Smooth muscle cell (in vitro differentiated cells): ENCODE data around the gene ZNF415. TPM values are rescaled to one million over a fixed set of nuclear protein-coding genes. Genes with fewer than 3 reads are reported as not detected.

ENCODE experiments used
- DNase-seq: peaks from one replicate; lab custom pipeline; 2025; ENCODE audit not compliant: unreplicated experiment; lab: John Stamatoyannopoulos, UW
- H2AFZ ChIP-seq: fragments of 200-600 bp; sonication (generic); 2 replicates; pipeline ENCODE4 v1.6.0; 2016; ENCODE audit warnings: antibody characterized with exemption, low read depth, mild to moderate bottlenecking
- H3F3A ChIP-seq: fragments of 200-600 bp; sonication (generic); 2 replicates; pipeline ENCODE4 v1.6.0; 2017; ENCODE audit warnings: antibody characterized with exemption, low read depth
- H3K27ac ChIP-seq: fragments of 200-600 bp; sonication (generic); 2 replicates; pipeline ENCODE4 v1.5.1; 2016; ENCODE audit warnings: low read depth, mild to moderate bottlenecking
- H3K27me3 ChIP-seq: fragments of 200-600 bp; sonication (generic); 2 replicates; pipeline ENCODE4 v1.6.1; 2016; ENCODE audit warnings: low read depth, mild to moderate bottlenecking
- H3K36me3 ChIP-seq: fragments of 200-600 bp; sonication (generic); 2 replicates; pipeline ENCODE4 v1.5.1; 2016; ENCODE audit warnings: low read depth
- H3K4me1 ChIP-seq: fragments of 200-600 bp; sonication (generic); 2 replicates; pipeline ENCODE4 v1.5.1; 2016; ENCODE audit warnings: low read depth
- H3K4me2 ChIP-seq: fragments of 200-600 bp; sonication (generic); 2 replicates; pipeline ENCODE4 v1.6.0; 2016; ENCODE audit warnings: mild to moderate bottlenecking
- H3K4me3 ChIP-seq: fragments of 200-600 bp; sonication (generic); 2 replicates; pipeline ENCODE4 v1.5.1; 2016; ENCODE audit warnings: mild to moderate bottlenecking
- H3K79me2 ChIP-seq: fragments of 200-600 bp; sonication (generic); 2 replicates; pipeline ENCODE4 v1.6.0; 2016; ENCODE audit warnings: low read depth, mild to moderate bottlenecking
- H3K9ac ChIP-seq: fragments of 200-600 bp; sonication (generic); 2 replicates; pipeline ENCODE4 v1.6.0; 2016; ENCODE audit warnings: low read depth
- H3K9me3 ChIP-seq: fragments of 200-600 bp; sonication (generic); replicated peaks from 2 replicates; pipeline ENCODE4 v1.5.1; 2016; ENCODE audit warnings: low read depth
- H4K20me1 ChIP-seq: fragments of 200-600 bp; sonication (generic); 2 replicates; pipeline ENCODE4 v1.6.0; 2016; ENCODE audit warnings: low read depth
- WGBS: methylation state at CpG from one replicate; pipeline ENCODE4 v1.1.7; 2016; ENCODE audit warnings: low lambda C conversion rate; 5-methylcytosine and 5-hydroxymethylcytosine counted together
- polyA plus RNA-seq: library from polyadenylated mRNA; unstranded; fragments of >200 nt; fragmentation: Nextera tagmentation; extraction: Ambion mirVana; gene quantifications from 2 replicates; pipeline ENCODE4 v1.2.1, GENCODE V29; 2016
- total RNA-seq: library from RNA; depleted of rRNA; stranded (reverse); fragments of >200 nt; gene quantifications from 2 replicates; pipeline ENCODE4 v1.2.3, GENCODE V29; 2014
- TF ChIP-seq, protein P1 (sequence below): fragments of 200-600 bp; sonication (generic); IDR thresholded peaks from 2 replicates; pipeline ENCODE4 v1.5.1; 2017; ENCODE audit warnings: borderline replicate concordance, mild to moderate bottlenecking, antibody characterized with exemption; ENCODE audit not compliant: insufficient read depth, poor library complexity, severe bottlenecking

Gene ZNF415
- total and polyA plus RNA-seq, 2 experiments from 2014 or later: 12.4 to 48.7 TPM

DNA sequence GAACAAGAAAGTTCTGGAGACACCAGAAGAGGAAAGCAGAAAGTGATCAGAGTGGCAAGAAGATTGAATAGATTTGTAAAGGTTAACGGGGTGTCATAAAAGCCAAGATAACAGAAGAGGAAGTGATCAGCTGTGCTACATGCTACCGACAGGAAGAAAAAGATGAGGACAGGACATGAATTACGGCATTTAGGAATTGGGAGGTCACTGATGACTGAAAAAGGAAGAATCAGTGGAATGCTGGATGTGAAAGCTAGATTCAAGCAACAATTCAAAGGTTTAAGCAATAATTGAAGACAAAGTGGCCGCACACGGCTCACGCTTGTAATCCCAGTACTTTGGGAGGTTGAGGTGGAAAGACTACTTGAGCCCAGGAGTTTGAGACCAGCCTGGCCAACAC, 44.6 kb downstream of the ZNF415 start:
- Histone ChIP-seq H3K4me2 (no peak overlapping the region), H4K20me1 (peaks cover 32% of the 10 kb centered on the region), H3K4me3 (no peak overlapping the region), H3K9me3 (no peaks in the 10 kb centered on the region), H3K9ac (no peak overlapping the region), H3K27ac (no peak overlapping the region), H3K4me1 (no peaks in the 10 kb centered on the region), H3K27me3 (no peaks in the 10 kb centered on the region), H2AFZ (no peak overlapping the region), H3K36me3 (peaks cover 19% of the 10 kb centered on the region), H3K79me2 (peaks cover 17% of the 10 kb centered on the region), H3F3A (no peaks in the 10 kb centered on the region)
- no peak for DNase-seq
- 88% methylated on average over 6 of the region's 6 CpGs for WGBS
- TF ChIP-seq, protein P1, sequence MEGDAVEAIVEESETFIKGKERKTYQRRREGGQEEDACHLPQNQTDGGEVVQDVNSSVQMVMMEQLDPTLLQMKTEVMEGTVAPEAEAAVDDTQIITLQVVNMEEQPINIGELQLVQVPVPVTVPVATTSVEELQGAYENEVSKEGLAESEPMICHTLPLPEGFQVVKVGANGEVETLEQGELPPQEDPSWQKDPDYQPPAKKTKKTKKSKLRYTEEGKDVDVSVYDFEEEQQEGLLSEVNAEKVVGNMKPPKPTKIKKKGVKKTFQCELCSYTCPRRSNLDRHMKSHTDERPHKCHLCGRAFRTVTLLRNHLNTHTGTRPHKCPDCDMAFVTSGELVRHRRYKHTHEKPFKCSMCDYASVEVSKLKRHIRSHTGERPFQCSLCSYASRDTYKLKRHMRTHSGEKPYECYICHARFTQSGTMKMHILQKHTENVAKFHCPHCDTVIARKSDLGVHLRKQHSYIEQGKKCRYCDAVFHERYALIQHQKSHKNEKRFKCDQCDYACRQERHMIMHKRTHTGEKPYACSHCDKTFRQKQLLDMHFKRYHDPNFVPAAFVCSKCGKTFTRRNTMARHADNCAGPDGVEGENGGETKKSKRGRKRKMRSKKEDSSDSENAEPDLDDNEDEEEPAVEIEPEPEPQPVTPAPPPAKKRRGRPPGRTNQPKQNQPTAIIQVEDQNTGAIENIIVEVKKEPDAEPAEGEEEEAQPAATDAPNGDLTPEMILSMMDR: no peak

GRCh38 chr19:53086949-53087348, 45.8 kb downstream of the ZNF415 start:
- no peaks in the 10 kb centered on the region for H3K27me3 ChIP-seq
- H2AFZ ChIP-seq: no peak overlapping the region
- no peaks in the 10 kb centered on the region for H3K4me1 ChIP-seq
- peaks cover 30% of the 10 kb centered on the region for H3K36me3 ChIP-seq
- H3K4me3 ChIP-seq: no peak overlapping the region
- H4K20me1 ChIP-seq: peaks cover 21% of the 10 kb centered on the region
- no peaks in the 10 kb centered on the region for H3F3A ChIP-seq
- WGBS: 89% methylated on average over 5 of the region's 5 CpGs
- H3K4me2 ChIP-seq: no peak overlapping the region
- peaks cover 13% of the 10 kb centered on the region for H3K79me2 ChIP-seq
- H3K9ac ChIP-seq: no peak overlapping the region
- no peak overlapping the region for H3K27ac ChIP-seq
- DNase-seq: no peak
- H3K9me3 ChIP-seq: no peaks in the 10 kb centered on the region
- TF ChIP-seq, protein P1: no peak

DNA sequence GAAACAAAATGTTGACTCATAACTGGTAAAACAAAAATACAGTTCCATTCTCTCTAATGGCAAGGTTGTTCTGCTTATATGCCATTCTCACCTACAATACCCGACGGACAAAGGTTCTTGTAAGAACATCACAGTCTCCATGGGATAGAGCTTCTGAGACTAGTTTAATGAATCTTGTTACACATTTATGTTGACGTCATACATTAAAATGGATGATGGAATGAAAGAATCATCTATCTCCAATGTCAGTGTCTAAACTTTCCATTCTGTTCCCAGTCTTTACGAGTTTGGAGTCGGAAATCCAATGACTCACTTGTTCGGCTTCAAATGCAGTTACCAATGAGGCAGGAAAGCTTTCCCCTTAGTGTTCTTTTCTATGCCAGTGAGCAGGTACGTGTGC, 47.2 kb downstream of the ZNF415 start:
- WGBS: 92% methylated on average over 7 of the region's 7 CpGs
- no peak overlapping the region for H3K27ac ChIP-seq
- H2AFZ ChIP-seq: no peak overlapping the region
- H3K9ac ChIP-seq: no peak overlapping the region
- H3F3A ChIP-seq: no peaks in the 10 kb centered on the region
- no peaks in the 10 kb centered on the region for H3K27me3 ChIP-seq
- no peak overlapping the region for H3K4me2 ChIP-seq
- no peak overlapping the region for H3K4me3 ChIP-seq
- peaks cover 6% of the 10 kb centered on the region for H4K20me1 ChIP-seq
- peaks cover 24% of the 10 kb centered on the region for H3K79me2 ChIP-seq
- no peak for DNase-seq
- no peaks in the 10 kb centered on the region for H3K9me3 ChIP-seq
- TF ChIP-seq, protein P1: no peak
- H3K36me3 ChIP-seq: peaks cover 37% of the 10 kb centered on the region
- H3K4me1 ChIP-seq: no peaks in the 10 kb centered on the region

DNA sequence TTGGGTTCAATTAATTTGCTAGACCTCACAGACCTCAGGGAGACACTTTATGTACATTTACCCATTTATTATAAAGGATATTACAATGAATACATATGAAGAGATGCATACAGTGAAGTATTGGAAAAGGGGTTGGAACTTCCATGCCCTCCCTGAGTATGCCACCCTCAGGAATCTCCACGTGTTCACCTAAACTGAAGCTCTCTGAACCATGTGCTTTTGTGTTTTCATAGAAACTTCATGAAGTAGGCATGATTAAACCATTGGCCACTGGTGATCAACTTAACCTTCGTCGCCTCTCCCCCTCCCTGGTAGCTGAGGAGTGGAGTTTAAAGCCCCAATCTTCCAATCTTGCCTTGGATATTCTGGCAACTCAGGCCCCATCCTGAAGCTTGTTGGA, 49.8 kb downstream of the ZNF415 start:
- DNase-seq: no peak
- Histone ChIP-seq H3K9me3 (no peaks in the 10 kb centered on the region), H3K27me3 (no peaks in the 10 kb centered on the region), H3K79me2 (peaks cover 28% of the 10 kb centered on the region), H3K27ac (no peak overlapping the region), H2AFZ (no peak overlapping the region), H3K36me3 (peaks cover 37% of the 10 kb centered on the region), H3K4me1 (no peaks in the 10 kb centered on the region), H3K4me2 (no peak overlapping the region), H3K4me3 (no peak overlapping the region), H3F3A (no peaks in the 10 kb centered on the region), H4K20me1 (peaks cover 12% of the 10 kb centered on the region), H3K9ac (no peak overlapping the region)
- 100% methylated on average over 3 of the region's 3 CpGs for WGBS
- TF ChIP-seq, protein P1: no peak
